ENCODE results near the gene DUSP5.

The DUSP5 gene

DNA sequence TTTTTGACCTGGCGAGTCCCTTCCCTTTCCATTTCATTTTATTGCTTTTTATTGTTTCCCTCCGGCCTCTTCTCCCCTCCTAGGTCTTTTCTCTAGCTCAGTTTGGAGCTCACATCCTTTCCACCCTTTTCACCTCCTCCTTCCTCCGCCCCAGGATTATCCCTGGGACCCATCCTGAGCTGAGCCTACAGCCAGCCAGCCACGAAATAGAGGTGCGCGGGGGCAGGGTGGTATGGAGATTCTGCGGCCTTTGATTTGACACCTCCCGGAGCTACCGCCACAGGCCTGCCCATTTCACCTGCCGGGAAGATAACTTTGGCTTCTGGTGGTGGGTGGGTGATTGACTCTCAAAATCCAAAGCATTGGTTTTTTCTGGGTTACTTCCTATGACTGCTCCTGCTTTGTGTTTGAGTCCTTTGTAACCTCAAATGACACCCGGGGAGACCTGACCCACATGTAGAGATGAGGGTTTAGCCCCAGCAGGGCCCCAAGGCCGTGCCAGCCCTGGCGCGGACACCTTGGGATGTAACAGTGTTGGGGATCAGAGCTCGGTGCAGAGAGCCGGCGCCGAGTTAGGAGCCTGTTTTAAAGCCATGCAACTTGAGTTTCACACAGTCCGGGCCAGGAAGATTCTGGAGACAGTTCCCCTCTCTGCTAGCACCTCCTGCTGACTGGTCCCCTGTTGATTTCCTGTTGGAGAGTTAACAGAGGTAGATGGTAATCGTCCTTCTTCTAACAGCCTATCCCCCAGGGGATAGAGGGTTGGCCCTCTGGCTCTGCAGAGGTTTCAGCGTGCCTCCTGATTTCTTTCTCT is 1.5 kb downstream of the DUSP5 start:
- no peaks in the 10 kb centered on the region for H3K27me3 ChIP-seq (ENCODE audit: insufficient read depth, low read depth, severe bottlenecking)
- H3K4me3 ChIP-seq (ENCODE audit: low read depth, low read length): peak overlapping the region; percentile 94
- peak overlapping the region; percentile 71 for H3K27ac ChIP-seq
- no peaks in the 10 kb centered on the region for H3K9me3 ChIP-seq (ENCODE audit: severe bottlenecking)
- DNase-seq: peak; percentile 61
- peaks cover 18% of the 10 kb centered on the region for H3K36me3 ChIP-seq
- TF ChIP-seq, protein P1, sequence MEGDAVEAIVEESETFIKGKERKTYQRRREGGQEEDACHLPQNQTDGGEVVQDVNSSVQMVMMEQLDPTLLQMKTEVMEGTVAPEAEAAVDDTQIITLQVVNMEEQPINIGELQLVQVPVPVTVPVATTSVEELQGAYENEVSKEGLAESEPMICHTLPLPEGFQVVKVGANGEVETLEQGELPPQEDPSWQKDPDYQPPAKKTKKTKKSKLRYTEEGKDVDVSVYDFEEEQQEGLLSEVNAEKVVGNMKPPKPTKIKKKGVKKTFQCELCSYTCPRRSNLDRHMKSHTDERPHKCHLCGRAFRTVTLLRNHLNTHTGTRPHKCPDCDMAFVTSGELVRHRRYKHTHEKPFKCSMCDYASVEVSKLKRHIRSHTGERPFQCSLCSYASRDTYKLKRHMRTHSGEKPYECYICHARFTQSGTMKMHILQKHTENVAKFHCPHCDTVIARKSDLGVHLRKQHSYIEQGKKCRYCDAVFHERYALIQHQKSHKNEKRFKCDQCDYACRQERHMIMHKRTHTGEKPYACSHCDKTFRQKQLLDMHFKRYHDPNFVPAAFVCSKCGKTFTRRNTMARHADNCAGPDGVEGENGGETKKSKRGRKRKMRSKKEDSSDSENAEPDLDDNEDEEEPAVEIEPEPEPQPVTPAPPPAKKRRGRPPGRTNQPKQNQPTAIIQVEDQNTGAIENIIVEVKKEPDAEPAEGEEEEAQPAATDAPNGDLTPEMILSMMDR (IDR thresholded peaks at IDR 0.05; ENCODE audit: low read depth, low read length): peak; percentile 39; the same call in 1 of the 2 replicates

GRCh38 chr10:110499796-110500514 is 2.2 kb downstream of the DUSP5 start:
- Histone ChIP-seq H3K4me3 (ENCODE audit: low read depth, low read length) (peak overlapping the region; percentile 94), H3K36me3 (peaks cover 26% of the 10 kb centered on the region), H3K9me3 (ENCODE audit: severe bottlenecking) (no peaks in the 10 kb centered on the region), H3K27ac (peak overlapping the region; percentile 71), H3K27me3 (ENCODE audit: insufficient read depth, low read depth, severe bottlenecking) (no peaks in the 10 kb centered on the region)
- DNase-seq: no peak
- TF ChIP-seq, protein P1 (IDR thresholded peaks at IDR 0.05; ENCODE audit: low read depth, low read length): no peak

DNA sequence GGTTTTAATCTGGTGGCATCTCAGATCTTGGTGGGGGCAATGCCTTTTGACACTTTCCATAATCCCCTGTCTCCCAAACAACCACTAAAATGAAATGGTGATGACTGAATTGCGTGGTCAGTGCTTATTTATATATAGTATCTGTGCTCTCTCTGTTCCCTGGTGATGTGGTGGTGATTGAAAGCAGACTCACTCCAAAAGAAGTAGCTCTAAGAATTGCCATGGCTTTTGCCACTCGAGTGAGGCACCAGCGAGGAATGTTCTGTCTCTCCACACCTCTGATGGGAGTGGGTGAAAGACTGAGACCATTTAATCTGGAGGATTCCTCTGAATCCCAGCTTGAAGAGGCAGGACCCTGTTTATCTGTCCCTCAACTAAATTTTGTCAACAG is 2.8 kb downstream of the DUSP5 start:
- Histone ChIP-seq H3K27me3 (ENCODE audit: insufficient read depth, low read depth, severe bottlenecking) (no peaks in the 10 kb centered on the region), H3K36me3 (peaks cover 31% of the 10 kb centered on the region), H3K27ac (peak overlapping the region; percentile 63; the same call in 1 of the 2 replicates), H3K9me3 (ENCODE audit: severe bottlenecking) (no peaks in the 10 kb centered on the region), H3K4me3 (ENCODE audit: low read depth, low read length) (no peak overlapping the region)
- DNase-seq: no peak
- TF ChIP-seq, protein P1 (IDR thresholded peaks at IDR 0.05; ENCODE audit: low read depth, low read length): no peak

GRCh38 chr10:110501142-110501937 is 3.6 kb downstream of the DUSP5 start:
- H3K36me3 ChIP-seq: peaks cover 40% of the 10 kb centered on the region
- TF ChIP-seq, protein P1 (IDR thresholded peaks at IDR 0.05; ENCODE audit: low read depth, low read length): no peak
- no peaks in the 10 kb centered on the region for H3K27me3 ChIP-seq (ENCODE audit: insufficient read depth, low read depth, severe bottlenecking)
- DNase-seq: peak; percentile 90
- peak overlapping the region; percentile 23 for H3K4me3 ChIP-seq (ENCODE audit: low read depth, low read length)
- no peaks in the 10 kb centered on the region for H3K9me3 ChIP-seq (ENCODE audit: severe bottlenecking)
- peak overlapping the region; percentile 63 for H3K27ac ChIP-seq

DNA sequence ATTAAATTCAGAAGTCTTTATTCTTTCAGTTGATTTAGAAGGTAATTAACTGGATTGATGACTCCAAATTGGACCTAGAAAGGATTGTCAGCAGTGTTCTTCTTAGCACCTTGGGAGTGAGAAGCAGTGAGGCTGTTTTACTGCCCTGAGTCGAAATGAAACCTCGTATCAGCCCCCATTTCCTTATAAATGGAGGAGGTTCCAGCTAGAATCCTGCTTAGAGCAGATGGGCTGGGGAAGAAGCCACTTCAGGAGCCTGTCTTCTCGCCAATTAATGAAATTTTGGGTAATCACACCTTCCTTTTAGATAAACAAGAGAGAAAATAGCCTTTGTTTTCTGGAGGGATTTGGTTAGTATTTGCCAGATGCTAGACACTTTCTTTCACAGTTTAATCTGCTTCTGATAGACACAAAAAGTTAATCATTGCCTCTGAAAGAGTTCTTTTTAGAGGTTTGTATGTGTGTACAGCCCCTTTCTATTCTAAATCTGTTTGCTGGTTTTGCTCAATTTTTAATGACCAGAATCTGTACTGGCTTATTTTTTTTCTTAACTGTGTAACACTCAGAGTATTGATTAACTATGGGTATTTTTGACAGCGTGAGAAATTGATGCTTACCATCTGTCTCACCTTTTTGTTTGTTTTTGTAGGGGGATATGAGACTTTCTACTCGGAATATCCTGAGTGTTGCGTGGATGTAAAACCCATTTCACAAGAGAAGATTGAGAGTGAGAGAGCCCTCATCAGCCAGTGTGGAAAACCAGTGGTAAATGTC is 4.6 kb downstream of the DUSP5 start:
- H3K36me3 ChIP-seq: peaks cover 49% of the 10 kb centered on the region
- H3K9me3 ChIP-seq (ENCODE audit: severe bottlenecking): no peaks in the 10 kb centered on the region
- no peak for DNase-seq
- no peaks in the 10 kb centered on the region for H3K27me3 ChIP-seq (ENCODE audit: insufficient read depth, low read depth, severe bottlenecking)
- TF ChIP-seq, protein P1 (IDR thresholded peaks at IDR 0.05; ENCODE audit: low read depth, low read length): no peak
- no peak overlapping the region for H3K4me3 ChIP-seq (ENCODE audit: low read depth, low read length)
- peak overlapping the region; percentile 50 for H3K27ac ChIP-seq
